Left hindlimb (tissue), 1 donor: ENCODE measurements around the gene MYLK.

ENCODE experiments used
- DNase-seq: peaks from one replicate; pipeline ENCODE4 v3.0.0-alpha.2; 2018

Gene MYLK

GRCh38 chr3:123661973-123662372 is 222.2 kb downstream of the MYLK start:
- no peak for DNase-seq

DNA sequence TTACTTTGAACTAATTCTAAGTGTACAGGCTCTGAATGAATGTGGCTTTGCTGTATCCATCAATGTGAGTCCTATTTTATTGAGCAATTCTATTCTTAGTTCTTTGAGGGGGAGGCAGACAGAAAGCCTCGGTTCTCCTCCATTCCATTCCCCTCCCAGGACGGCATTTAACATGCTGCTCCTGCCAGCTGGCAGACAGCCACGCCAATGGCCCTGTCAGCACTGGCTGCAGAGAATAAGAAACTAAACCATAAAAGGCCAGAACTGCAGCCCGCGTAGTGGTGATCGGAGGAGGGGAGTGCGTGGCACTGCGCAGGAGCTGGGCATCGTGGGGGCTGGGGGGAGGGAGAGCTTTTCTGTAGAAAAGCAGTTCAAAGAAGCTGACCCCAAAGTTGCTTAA is 223.2 kb downstream of the MYLK start:
- peak; percentile 93 for DNase-seq

GRCh38 chr3:123660141-123660675 is 223.9 kb downstream of the MYLK start:
- DNase-seq = no peak

DNA sequence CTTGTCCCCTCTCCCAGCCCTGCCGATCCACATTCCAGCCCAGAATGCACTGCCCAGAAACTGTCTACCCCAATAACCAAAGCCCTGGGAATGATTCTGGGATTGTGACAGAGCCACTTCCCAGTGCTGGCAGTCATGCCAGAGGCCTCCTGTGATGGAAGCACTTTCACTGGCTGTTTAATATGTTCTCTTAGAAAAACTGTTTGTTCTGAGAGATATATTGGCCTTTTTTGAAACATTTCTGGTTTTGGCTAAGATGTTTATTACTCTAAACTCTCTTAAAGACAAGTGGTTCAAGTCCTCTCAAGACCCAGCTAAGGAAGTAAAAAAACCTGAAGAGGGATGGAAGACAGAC is 225.3 kb downstream of the MYLK start:
- DNase-seq = peak; percentile 65

GRCh38 chr3:123658118-123658851 is 225.8 kb downstream of the MYLK start:
- DNase-seq = no peak

DNA sequence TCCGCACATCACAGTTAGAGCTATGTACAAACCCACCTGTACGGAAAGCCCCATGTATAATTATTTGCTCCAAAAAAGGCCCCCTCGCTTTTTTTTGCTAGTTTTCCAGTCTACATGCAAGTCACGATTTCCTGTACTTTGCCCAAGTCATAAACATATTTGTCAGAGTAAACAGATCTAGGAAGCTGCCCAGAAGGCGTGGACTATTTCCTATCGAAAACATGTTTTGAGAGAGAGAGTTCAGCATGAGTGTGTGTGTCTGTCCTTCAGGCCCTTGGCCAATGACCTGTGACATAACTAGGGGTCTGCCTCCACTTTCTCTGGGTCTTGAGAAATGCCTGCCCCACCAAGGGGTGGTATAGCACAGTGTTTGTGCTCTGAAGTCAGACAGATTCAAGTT is 226.6 kb downstream of the MYLK start:
- DNase-seq = no peak

GRCh38 chr3:123657111-123657510 is 227.0 kb downstream of the MYLK start:
- DNase-seq = no peak

- no peak for DNase-seq
Measured at GRCh38 chr3:123656691-123657090, 227.4 kb downstream of the MYLK start.

DNA sequence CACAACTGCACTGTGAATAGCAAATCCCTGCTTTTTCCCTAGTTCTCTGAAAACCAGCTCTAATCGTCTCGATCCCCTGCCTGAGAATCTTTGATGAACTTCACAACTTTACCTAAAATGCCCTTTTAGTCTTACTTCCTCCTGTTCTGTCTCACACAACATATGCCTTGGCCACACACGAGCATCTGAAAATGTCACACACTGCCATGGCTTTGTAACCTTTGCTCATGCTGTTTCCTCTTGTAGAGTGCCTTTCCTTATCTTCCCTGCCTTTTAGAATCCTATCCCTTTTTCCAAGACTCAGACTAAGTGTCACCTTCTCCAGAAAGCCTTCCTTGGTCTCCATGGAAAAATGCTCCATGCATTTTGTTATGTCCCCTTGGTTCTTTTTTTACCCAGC is 227.9 kb downstream of the MYLK start:
- no peak for DNase-seq

- no peak for DNase-seq
Measured at GRCh38 chr3:123655400-123655799, 228.7 kb downstream of the MYLK start.

- peak; percentile 76 for DNase-seq
Measured at GRCh38 chr3:123653221-123653682, 230.9 kb downstream of the MYLK start.

GRCh38 chr3:123652342-123652984 is 231.7 kb downstream of the MYLK start:
- DNase-seq = peak; percentile 87

DNA sequence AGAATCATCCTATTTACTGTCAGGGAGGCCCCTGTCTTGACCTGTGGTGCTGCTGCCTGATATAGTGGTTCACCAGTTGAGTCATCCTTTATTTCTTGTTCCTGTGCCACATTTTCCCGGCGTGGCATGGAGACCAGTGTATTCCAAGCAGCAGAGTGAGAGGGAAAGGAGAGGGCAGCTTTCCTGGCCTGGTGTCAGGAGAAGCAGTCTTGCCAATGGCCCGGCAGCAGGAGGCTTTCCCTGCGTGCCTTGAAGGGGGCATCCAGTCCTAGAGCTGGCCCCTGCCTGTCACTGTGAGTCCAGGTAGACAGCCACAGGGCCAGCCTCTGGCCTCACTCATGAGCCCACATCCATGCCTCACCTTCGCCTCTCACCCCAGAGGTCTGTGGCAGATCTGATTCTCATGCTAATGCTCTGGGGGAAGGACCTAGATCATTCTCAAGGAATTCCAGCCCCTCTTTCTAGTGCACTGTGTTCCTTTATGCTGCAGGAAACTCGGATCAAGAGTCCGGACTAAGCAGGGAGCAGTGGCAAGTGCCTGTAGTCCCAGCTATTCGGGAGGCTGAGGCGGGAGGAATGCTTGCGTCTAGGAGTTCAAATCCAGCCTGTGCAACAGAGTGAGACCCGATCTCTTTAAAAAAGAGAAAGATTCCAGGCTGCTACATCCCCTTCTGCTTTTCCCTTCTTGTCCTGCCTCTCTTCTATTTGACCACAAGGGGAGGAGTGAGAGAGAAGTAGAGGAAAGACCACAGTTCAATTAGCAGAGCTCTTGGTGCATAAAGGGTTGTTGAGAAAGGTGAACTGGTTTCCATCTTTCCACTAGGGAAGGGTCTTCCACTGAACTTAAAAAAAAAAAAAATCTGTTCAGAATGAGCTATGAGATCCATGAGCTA is 232.4 kb downstream of the MYLK start:
- DNase-seq = no peak

- DNase-seq = no peak
Measured at GRCh38 chr3:123650101-123650500, 234.0 kb downstream of the MYLK start.

- DNase-seq = no peak
Measured at GRCh38 chr3:123648696-123649405, 235.3 kb downstream of the MYLK start.

DNA sequence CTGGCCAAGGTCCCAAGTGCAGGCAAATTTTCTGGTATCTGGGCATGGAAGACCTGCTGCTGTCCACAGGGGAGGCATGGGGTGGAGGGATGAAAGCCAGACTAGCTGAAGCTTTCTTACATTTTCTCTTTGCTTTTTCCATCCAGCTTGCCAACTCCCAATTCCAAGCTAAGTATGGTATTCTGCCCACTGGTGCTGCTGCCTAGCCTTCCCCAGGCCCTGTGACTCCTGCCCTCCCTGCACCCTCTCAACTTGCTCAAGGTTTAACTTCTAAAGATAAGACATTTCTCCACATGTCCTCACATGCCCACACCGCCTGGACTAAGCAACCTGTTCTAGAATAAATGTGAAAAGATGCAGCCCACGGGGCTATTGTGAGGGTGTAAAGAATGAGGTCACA is 239.8 kb downstream of the MYLK start:
- no peak for DNase-seq

DNA sequence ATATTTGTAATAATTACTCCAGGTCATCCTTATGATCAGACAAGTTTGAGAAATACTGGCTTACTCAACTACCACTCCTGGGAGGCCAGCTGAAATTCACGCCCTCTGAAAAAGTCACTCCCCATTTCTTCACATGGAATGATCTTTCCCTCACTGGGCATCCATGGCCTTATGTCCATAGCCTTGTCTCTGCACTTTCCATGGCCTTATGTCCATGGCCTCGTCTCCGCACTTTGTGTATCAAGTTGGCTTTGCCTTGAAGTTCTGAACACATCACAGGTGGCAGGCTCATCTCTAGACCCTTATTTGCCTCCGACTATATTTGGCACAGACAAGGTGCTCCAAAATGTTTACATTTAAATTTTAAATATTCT is 241.2 kb downstream of the MYLK start:
- no peak for DNase-seq

DNA sequence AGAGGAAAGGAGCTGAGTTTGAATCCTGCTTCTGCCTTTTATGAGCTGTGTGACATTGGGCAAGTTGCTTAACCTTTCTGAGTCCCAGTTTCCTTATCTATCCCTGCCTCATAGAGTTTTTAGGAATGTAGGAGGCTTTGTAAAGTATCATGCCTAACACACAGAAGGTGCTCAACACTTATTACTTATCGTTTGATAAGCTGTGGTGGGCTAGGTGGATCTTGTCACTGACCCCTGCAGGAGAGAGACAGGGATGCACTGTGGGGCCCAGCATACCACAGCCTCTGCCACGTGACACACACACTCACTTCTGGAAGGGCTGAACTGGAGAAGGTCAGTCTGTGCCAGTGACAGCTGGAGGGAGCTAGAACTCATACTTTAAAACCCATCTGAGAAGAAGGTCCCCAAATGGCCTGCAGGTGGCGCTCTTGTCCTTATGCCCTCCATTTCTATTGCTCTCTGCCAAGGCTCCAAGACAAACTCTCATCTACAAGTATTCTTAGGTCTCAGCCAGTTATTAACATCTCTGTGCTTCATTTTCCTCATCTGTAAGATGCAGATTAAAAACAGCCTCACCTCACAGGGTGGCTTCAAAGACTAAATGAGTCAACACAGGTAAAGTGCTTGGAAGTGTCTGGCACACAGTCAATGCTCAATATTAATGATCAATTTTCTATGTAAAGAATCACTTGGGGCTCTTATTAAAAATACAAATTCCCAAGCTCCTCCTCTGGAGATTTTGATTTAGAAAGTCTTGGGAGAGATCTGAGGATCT is 241.8 kb downstream of the MYLK start:
- peak; percentile 59 for DNase-seq

DNA sequence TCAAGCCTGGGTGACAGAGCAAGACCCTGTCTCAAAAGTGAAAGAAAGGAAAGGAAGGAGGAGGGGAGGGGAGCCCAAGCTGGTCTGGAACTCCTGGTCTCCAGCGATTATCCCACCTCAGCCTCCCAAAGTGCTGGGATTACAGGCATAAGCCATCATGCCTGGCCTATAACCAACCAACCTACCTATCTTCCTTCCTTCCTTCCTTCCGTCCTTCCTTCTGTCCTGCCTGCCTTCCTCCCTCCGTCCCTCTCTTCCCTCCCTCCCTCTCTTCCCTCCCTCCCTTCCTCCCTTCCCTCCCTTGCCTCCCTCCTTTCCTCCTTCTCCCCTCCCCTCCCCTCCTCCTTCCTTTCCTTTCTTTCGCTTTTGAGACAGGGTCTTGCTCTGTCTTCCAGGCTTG is 242.6 kb downstream of the MYLK start:
- no peak for DNase-seq

GRCh38 chr3:123640740-123641462 is 243.2 kb downstream of the MYLK start:
- DNase-seq = no peak

DNA sequence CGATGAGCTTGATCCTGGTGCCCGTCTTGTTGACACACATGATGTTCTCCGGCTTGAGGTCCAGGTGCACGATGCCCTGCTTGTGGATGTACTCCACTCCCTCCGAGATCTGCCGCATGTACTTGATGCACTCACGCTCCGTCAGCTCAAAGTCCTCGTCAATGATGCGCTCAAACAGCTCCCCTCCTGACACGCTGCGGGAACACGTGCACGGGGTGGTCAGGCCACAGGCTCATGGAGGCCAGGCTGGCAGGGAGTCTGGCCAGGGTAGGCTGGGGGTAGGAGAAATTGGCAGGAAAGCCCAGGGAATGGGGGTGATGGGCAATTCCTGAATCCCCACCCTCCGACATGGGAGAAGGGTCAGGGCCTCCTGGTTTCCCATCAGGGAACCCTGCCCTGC is 243.8 kb downstream of the MYLK start:
- DNase-seq = no peak
